ENCODE data around the gene SCAMP2.

Gene SCAMP2

DNA sequence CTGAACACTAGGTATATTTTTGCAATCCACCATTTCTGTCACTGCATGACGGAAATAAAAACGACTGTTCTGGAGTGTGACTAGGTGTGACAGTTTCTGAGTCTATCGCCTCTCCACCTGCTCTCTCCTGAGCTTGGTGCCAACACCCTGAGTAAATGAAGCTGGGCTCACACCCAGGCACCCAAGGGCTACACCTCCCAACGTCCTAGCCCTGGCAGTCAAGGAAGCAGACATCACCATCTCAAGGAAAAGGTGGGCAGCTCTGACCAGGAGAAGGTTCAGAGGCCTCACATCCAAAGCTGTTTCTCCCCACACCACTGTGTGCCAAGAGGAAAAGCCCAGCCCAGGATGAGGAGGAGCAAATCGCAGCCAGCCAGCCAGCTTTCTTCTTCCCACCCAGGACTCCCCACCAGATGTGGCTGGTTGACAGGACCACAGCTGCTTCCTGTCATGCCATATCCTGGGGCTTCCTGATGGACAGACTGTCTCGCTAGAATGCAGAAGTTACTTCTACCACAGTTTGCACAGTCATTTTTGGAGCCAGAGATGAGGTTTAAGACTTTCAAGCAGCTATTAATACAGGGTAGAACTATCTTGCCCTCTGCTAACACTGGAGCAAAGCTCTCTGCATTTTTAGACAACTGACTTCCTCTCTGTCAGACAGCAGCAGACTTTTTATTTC, 3.3 kb downstream of the SCAMP2 start:
- TF ChIP-seq, protein P1, sequence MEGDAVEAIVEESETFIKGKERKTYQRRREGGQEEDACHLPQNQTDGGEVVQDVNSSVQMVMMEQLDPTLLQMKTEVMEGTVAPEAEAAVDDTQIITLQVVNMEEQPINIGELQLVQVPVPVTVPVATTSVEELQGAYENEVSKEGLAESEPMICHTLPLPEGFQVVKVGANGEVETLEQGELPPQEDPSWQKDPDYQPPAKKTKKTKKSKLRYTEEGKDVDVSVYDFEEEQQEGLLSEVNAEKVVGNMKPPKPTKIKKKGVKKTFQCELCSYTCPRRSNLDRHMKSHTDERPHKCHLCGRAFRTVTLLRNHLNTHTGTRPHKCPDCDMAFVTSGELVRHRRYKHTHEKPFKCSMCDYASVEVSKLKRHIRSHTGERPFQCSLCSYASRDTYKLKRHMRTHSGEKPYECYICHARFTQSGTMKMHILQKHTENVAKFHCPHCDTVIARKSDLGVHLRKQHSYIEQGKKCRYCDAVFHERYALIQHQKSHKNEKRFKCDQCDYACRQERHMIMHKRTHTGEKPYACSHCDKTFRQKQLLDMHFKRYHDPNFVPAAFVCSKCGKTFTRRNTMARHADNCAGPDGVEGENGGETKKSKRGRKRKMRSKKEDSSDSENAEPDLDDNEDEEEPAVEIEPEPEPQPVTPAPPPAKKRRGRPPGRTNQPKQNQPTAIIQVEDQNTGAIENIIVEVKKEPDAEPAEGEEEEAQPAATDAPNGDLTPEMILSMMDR (IDR thresholded peaks at IDR 0.05; ENCODE audit: low read depth, low read length), result no peak
- peak; percentile 37 to 71 for DNase-seq (ENCODE audit: low read depth in 2 of 2)
- H3K4me3 ChIP-seq (replicated peaks in 1 of 2; ENCODE audit: low read depth in 2 of 2, low read length in 2 of 2), result no peak overlapping the region

DNA sequence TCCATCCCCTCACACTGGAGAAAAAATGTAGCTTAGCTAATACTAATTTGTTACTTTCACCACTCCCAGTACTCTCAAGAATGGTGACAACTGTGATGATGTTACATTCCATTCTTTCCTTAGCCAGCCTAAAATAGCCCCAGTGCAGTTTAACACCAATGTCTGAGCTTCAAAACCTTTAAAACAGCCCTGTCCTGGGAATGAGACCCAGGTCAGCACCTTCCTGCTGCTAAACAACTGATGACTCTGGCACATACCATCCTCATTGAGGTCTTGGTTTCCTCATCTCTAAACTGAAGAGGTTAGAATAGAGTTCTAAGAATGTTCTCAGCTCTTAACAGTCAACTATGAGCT, 3.8 kb downstream of the SCAMP2 start:
- H3K4me3 ChIP-seq (replicated peaks in 1 of 2; ENCODE audit: low read depth in 2 of 2, low read length in 2 of 2), result no peak overlapping the region

DNA sequence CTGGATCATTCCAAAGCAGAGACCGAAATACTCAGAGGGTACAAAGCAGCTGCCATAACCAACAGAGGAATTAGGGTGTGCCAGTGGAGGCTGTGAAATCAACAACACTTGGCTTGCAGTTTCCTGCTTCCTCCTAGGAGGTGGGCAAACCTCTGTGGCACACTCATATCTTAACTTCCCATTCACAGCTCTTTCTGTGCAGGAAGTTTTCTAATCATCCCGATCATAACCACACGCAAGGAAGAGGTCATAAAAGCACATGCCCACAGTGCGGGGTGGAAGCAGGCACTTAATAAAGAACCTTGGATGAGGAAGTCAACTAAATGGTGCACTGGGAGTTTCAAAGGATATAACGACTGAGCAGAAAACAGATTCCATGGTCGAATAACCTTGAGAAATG, 5.1 kb downstream of the SCAMP2 start:
- TF ChIP-seq, protein P1 (IDR thresholded peaks at IDR 0.05; ENCODE audit: low read depth, low read length), result no peak
- DNase-seq (ENCODE audit: low read depth in 2 of 2), result no peak
- H3K4me3 ChIP-seq (replicated peaks in 1 of 2; ENCODE audit: low read depth in 2 of 2, low read length in 2 of 2), result no peak overlapping the region

More for the DNA sequence above, 3.8 kb downstream of the SCAMP2 start:
- TF ChIP-seq, protein P1 (IDR thresholded peaks at IDR 0.05; ENCODE audit: low read depth, low read length), result no peak
- DNase-seq (ENCODE audit: low read depth in 2 of 2), result no peak

DNA sequence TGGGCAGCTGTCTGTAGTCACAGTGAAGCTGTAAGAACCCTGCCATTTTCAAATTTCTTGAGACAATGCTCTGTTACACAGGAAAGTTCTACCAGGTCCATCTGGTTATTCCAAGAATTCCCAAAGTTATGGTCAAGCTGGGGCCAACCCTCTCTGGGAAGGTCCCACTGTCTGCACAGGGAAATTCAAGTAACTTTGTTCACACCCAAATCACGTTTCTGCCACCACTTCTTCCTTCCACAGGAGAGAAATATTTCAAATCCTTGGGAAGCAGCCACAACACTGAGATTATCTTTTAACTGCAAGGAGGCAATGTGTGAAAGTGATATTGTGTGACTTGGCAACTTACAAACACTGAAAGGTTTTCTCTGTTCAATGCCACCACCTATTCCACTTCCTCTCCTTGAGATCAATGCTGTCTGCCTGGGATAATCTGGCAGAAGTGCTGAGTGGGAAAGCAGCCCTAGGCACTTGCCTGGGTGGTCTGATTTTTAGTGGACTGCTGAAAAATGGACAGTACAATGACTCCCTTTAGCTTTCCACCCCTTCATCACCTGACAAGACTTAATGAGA, 5.6 kb downstream of the SCAMP2 start:
- no peak overlapping the region for H3K4me3 ChIP-seq (replicated peaks in 1 of 2; ENCODE audit: low read depth in 2 of 2, low read length in 2 of 2)
- TF ChIP-seq, protein P1 (IDR thresholded peaks at IDR 0.05; ENCODE audit: low read depth, low read length), result no peak
- DNase-seq (ENCODE audit: low read depth in 2 of 2), result no peak

DNA sequence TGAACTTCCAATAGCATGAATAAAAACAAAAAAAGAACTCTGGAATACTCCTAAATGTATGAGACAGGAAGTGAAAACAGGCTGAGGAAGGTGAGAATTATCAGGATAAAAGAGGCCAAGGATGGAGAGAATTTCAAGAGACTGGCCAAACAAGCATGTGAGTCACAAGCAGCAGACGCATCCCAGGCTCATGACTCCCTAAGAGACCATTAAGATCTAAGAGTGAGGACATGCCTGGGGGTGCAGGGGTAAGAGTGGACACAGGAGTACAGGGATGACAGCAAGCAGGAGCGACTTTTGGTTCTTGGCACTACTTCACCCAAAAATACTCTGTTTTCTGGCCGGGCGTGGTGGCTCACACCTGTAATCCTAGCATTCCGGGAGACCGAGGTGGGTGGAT, 7.1 kb downstream of the SCAMP2 start:
- no peak overlapping the region for H3K4me3 ChIP-seq (replicated peaks in 1 of 2; ENCODE audit: low read depth in 2 of 2, low read length in 2 of 2)
- DNase-seq (ENCODE audit: low read depth in 2 of 2), result peak; percentile 49 to 73
- TF ChIP-seq, protein P1 (IDR thresholded peaks at IDR 0.05; ENCODE audit: low read depth, low read length), result no peak

DNA sequence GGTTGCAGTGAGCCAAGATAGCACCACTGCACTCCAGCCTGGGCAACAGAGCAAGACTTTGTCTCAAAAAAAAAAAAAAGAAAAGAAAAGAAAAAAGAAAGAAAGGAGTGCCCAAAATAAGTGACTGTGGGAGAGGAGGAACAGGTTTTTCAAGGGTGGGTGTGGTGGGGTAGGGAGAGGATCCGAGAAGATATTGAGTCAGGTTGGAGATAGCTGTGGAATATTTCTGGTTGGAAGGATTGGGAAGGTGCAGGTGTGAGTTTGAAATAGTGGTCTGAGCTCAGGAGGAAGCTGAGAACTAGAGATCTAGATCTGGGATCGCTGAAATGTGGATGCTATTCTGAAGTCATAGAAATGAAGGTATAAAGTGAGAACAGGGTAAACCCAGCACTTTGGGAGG, 7.8 kb downstream of the SCAMP2 start:
- TF ChIP-seq, protein P1 (IDR thresholded peaks at IDR 0.05; ENCODE audit: low read depth, low read length), result no peak
- DNase-seq (ENCODE audit: low read depth in 2 of 2), result no peak
- no peak overlapping the region for H3K4me3 ChIP-seq (replicated peaks in 1 of 2; ENCODE audit: low read depth in 2 of 2, low read length in 2 of 2)
